Adrenal gland (tissue), 5 donors: ENCODE measurements around the gene PRPF40A.
A peak's percentile ranks its signal among the peaks of the same experiment; 100 is the strongest.

ENCODE experiments used
- POLR2A ChIP-seq, 2 donors: fragments of 450-650 bp; IDR thresholded peaks; one replicate each; pipeline ENCODE4 v1.6.1; 2017; ENCODE audit warnings: antibody characterized with exemption in 2 of 2, mild to moderate bottlenecking in 2 of 2, moderate library complexity in 1 of 2
- TF ChIP-seq, protein P1 (sequence below), 6 experiments: fragments of 450-650 bp in 4 of 6; fragments of 200-600 bp in 2 of 6; sonication (generic) in 1 of 6; IDR thresholded peaks; 1 replicate in 5 of 6; 2 replicates in 1 of 6; pipeline versions ENCODE4 v1.5.1 to v1.8.0; 2016 to 2021; ENCODE audit warnings: antibody characterized with exemption in 6 of 6, mild to moderate bottlenecking in 2 of 6, moderate library complexity in 1 of 6
- donor health status: DM: no; HTN: no; CAD: no.

DNA sequence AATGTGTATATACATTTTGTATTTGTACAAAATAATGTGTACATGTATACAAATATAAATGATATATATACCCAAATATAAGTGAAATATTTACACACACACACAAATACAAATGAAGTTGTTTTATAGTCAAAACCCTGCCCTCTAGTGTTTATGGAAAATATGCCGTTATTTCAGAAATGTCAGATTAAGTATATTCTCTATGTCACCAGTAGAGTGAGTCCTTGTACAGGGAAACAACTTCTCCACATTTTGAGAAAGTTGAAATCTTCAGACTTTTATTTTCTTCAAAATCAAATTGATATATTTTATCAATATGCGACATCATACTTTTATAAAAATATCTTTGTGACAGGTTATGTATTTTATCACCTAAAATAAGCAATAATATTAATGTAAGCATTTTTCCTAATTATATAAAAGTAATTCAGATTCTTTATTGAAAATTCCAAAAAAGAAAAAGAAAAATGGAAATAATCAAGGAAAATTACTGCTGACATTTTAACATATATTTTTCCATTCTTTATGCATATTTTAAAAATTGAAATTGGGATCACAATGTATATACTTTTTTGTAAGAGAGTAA is 23.6 kb upstream of the PRPF40A start:
- TF ChIP-seq, protein P1, sequence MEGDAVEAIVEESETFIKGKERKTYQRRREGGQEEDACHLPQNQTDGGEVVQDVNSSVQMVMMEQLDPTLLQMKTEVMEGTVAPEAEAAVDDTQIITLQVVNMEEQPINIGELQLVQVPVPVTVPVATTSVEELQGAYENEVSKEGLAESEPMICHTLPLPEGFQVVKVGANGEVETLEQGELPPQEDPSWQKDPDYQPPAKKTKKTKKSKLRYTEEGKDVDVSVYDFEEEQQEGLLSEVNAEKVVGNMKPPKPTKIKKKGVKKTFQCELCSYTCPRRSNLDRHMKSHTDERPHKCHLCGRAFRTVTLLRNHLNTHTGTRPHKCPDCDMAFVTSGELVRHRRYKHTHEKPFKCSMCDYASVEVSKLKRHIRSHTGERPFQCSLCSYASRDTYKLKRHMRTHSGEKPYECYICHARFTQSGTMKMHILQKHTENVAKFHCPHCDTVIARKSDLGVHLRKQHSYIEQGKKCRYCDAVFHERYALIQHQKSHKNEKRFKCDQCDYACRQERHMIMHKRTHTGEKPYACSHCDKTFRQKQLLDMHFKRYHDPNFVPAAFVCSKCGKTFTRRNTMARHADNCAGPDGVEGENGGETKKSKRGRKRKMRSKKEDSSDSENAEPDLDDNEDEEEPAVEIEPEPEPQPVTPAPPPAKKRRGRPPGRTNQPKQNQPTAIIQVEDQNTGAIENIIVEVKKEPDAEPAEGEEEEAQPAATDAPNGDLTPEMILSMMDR (IDR thresholded peaks at IDR 0.05) = peak; percentile 81 to 99 (median 94)
- TF ChIP-seq POLR2A (IDR thresholded peaks at IDR 0.05) = no peak
